Body of pancreas (tissue), 4 donors: ENCODE measurements around the gene STK17A.

Source experiments
- CTCF ChIP-seq, 7 experiments: fragments of 450-650 bp in 4 of 7; fragments of 200-600 bp in 3 of 7; sonication (generic) in 3 of 7; IDR thresholded peaks; one replicate each; pipeline ENCODE4 v1.5.1; 2016 to 2019; ENCODE audit warnings: antibody characterized with exemption in 7 of 7
- POLR2A ChIP-seq, 3 donors: fragments of 450-650 bp; IDR thresholded peaks; one replicate each; pipeline ENCODE4 v1.6.1; 2016; ENCODE audit warnings: antibody characterized with exemption in 3 of 3, mild to moderate bottlenecking in 2 of 3

- TF ChIP-seq POLR2A (IDR thresholded peaks at IDR 0.05) (no peak), CTCF (IDR thresholded peaks at IDR 0.05) (no peak)
Measured at GRCh38 chr7:43592326-43592725, 9.4 kb downstream of the STK17A start.
